ENCODE measurements around the gene PPP1R26.

DNA sequence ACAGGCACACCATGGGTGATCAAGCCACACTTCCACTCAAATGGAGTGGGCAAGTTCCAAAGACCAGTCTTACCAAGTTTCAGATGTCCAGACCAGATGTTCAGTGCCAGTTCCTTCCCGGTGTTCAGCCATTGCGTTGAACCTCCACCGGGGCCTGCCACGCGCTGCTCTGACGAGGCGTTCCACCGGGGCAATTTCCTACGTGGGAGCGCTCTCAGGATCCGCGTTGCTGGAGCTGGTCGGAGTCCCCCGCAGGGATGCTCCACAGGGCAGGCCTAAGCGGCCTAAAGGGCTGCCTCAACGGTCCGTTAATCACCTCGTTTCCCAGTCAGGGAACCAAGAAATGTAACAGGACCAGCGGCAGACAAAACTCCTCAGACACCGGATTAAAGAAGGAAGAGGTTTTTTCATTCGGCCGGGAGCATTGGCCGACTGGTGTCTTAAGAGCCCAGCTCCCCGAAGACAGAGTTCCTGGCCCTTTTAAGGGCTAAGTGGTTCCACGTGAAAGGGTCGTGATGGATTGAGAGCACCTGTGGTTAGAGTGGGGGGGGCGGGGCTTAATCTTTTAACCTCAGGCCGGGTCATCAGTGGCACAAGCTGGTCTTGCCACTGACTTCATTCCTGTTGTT lies 35.7 kb upstream of the PPP1R26 start:
- TF ChIP-seq EZH2 (IDR thresholded peaks at IDR 0.05; ENCODE audit: borderline replicate concordance, low read depth, low read length, severe bottlenecking) (no peak), CTCF (IDR thresholded peaks at IDR 0.05; ENCODE audit: borderline replicate concordance, extremely low read depth, low read length, poor library complexity, severe bottlenecking) (no peak)
